HG02943 (cell line): ENCODE measurements around the gene KIF5B.
"Not testable (repeated sequence)": the region's sequence is repeated elsewhere in the genome, so short reads cannot be mapped to it uniquely, and the experiment has no call there.

Experiments used
- ATAC-seq: cut with Tn5 transposase; IDR thresholded peaks from one replicate; pipeline ENCODE4 v1.9.1; 2021; ENCODE audit warnings: mild to moderate bottlenecking, low read depth, moderate library complexity; ENCODE audit not compliant: unreplicated experiment

Gene KIF5B

DNA sequence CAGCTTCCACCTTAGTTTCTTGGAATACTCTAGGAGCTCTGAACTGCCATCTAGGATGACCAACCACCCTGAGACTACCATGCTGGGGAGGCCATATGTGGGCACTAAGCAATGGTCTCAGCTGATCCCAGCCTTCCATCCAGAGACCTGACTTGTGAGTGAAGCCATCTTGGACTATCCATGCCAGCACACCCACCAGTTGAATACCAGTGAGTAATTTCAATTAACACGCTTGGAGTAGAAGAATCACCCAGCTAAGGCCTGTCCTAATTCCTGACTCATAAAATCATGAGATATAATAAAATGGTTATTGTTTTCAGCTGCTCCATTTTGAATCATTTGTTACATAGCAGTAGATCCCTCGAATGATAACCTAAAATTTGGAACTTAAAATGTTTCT, 5.2 kb upstream of the KIF5B start:
- no peak for ATAC-seq

DNA sequence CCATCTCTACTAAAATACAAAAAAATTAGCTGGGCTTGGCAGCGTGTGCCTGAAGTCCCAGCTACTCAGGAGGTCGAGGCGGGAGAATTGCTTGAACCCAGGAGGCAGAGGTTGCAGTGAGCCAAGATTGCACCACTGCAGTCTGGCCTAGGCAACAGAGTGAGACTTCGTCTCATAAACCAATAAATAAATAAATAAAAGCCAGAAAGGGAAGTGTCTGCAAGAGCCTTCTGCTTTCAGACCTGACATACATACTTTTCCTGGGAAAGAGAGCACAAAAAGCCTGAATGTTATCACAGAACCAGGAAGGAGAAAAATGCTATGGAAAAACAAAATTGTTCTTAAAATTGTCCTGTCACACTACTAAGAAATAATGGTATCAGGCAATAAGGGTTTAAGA, 4.1 kb upstream of the KIF5B start:
- ATAC-seq = no peak

DNA sequence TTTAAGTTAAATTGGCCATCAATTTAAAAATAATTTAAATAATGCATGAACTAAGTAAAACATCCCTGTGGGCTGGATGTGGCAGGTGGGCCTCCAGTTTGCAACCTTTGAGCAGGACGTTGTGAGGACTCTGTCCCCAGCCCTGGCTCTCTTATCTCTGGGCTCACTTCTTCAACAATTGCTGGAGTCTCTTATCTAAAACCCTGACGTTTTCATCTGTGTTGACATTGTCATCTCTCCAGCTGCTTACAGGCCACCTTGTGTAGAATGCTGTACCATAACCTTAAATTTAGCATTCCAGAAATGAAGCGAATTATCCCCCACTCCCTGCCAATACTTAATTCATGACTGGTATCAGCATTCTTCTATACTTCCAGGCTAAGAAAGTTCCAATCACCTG, 3.2 kb upstream of the KIF5B start:
- no peak for ATAC-seq

DNA sequence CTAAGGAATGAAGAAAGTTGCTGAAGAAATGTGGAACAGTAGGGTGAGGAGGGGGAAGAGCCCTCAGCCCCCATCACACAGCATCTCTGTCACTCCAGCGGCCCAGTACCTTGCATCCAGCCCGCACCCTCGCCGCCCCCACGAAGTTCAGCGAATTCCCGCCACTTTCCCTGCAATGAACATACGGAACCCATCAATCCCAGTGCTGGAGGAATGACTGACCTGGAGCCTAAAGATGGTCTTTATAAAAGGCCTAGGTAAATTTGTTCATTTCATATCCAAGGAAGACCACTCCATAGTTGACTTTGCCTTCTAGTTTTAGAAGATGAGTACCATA, 779 bp upstream of the KIF5B start:
- ATAC-seq = no peak

DNA sequence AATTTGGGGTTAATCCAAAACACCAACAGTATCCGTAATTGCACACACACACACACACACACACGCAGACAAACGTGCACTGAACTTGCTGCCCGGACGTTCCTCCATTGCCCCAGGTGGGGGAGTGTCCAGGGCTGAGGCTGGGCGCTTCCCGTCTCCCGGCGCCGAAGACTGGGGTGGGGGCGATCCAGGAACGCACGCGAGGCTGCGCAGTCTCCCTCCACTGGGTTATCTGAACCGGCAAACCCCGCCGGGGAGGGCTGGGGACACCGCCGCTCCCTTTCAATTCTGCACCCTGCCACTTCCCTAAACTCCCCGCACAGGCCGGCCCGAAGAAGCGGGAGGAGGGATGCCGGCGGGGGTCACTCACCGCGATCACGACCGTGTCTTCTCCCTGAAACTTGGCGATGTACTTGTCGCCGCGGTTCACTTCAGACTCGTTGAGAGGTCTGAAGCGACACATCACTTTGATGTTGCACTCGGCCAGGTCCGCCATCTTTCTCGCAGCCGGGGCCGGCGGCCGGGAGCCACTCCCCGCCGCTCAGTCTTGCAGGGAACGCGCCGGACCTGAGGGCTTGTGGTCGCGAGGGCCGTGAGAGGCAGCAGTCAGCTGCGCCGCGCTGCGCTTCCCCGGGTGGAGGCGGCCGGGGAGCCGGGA, 618 bp downstream of the KIF5B start:
- ATAC-seq = peak; percentile 50

DNA sequence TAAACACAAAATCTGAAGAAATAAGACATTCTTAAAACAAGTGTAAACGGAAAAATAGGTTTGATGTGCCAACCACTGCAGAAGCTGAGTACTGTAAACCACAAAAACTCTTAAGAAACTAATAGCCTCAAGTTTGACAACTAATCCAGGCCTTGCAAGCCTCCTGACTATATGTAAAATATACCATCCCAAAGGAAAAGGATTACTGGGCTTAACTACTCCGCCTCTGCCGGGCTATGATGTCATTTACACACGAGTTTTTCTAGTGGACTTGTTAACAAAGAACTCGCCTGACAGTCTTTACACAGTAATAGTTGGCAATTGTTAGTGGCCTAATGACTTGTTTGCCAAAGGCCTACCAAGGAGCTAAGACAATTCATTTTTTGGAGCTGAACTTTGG, 2.1 kb downstream of the KIF5B start:
- no peak for ATAC-seq

DNA sequence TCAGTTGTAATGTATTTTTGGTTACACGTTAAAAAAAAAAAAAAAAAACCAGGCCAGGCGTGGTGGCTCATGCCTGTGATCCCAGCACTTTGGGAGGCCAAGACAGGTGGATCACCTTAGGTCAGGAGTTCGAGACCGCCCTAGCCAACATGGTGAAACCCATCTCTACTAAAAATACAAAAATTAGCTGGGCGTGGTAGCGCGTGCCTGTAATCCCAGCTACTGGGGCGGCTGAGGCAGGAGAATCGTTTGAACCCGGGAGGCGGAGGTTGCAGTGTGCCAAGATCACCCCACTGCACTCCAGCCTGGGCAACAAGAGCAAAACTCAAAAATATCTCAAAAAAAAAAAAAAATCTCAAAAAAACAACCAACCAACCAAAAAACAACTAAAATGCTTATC, 2.8 kb downstream of the KIF5B start:
- ATAC-seq = not testable (repeated sequence)

DNA sequence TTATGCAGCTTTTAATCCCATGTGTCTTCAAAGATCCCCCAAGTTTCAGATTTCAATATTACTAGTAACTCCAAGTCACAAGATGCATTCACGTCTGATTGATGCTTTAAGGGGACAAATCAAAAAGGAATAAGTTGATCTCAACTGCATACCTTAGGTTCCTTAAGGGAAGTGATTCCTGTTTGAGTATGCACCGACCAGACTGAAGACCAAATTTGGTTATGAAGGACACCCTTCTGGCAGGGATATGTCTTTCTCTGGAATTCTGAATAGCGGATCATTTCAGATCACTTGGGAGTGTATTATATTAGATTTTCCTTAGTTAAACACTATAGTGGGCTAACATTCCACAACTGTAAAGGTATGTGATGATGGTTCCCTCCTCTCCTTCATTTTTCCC, 4.3 kb downstream of the KIF5B start:
- no peak for ATAC-seq

DNA sequence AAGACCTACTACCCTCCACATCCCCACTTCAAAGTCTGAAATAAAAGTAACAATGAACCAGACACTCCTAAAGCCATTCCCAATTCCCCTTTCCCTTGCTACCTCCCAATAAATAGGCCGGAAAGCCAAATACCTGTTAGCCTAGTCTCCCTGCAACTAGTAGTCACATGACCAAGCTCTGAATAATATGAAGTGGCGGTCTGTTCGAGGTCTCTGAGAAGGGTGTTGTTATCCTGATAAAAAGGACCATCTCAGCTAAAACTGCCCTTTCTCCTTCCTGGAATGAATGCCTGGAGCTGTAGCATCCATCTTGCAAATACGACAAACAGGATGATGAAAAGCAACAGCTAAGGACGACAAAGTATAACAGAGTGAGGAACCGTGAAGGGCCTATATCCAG, 6.0 kb downstream of the KIF5B start:
- ATAC-seq = no peak

DNA sequence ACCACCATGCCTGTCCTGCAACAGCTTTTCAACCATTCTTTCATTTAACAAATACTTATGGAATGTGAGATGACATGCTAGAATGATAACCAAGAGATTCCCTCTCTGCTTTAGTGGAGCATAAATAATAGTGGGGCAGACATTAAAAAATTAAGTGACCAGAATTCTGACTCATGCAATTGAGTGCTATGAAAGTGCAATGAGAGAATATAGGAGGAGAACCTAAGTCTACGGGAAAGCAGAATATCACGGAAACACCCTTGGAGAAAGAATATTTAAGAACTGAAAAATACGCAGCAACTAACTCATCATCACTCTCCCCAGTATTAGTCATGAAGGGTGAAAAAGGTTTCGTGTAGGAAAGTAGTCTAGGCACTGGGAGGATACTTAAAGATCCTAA, 7.1 kb downstream of the KIF5B start:
- no peak for ATAC-seq

DNA sequence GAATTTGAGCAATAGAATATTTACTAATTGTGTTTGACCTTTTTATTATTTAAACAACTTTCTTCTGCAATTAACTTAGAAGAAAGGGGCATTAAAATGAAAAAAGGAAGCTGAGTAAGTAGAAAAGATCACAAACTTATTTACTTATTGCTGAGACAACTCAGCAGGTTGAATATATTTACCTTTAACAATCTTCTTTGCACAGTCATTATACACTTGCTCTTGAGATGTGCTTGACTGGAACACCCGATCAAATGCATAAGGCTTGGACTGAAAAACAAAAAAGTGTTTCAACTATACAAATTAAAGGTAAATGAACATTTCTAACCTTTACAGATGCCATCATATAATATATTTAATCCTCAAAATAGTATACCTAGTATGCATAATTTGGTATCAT, 7.9 kb downstream of the KIF5B start:
- ATAC-seq = no peak

DNA sequence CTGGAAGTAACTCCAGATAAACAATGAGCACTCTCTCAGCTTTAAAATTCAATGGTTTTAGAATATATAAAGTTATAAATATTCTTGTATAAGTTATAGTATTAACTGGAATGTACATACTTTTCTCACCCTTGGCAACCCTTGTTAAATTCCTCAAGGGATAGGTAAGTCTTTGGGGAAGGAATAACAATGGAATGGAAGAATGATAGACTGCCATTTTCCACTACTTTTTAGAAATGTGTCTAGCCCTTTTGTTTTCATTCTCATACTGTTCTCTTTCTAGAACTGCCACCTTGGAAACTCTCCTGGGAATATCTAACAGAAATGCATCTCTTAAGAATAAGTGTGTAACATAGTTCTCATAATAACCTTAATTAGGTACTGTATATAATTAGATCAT, 8.3 kb downstream of the KIF5B start:
- ATAC-seq = no peak

DNA sequence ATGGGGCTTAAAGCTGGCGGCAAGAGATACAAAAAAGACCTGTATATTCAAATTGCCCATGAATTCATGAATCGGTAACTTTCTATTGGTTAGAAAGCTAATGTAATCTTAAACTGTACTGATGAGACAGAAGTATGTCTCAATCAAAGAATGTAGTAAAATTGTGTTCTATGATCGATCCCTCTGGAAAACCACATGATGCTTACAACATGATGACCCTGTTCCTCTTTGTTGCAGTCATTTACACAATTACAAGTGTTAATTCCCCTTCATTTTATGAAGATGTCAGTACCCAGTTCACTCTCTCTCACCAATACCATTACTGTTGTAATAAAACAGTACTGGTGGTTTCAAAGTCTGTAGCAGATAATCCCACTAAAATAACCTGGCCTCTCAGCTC, 10.1 kb downstream of the KIF5B start:
- ATAC-seq = no peak

DNA sequence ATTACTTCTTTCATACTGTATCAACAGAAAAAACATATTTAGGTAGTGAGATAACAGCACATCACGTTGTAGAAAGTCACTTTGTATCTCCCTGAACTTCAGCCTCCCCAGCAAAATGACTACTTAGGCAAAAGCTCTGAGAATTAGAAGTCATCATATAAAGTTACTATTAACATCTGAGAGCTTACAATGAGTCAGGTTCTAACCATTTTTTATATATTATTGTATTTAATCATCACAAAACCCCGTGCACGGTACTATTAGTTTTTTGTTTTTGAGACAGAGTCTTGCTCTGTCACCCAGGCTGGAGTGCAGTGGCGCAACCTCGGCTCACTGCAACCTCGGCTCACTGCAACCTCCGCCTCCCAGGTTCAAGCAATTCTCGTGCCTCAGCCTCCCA, 13.5 kb downstream of the KIF5B start:
- not testable (repeated sequence) for ATAC-seq

DNA sequence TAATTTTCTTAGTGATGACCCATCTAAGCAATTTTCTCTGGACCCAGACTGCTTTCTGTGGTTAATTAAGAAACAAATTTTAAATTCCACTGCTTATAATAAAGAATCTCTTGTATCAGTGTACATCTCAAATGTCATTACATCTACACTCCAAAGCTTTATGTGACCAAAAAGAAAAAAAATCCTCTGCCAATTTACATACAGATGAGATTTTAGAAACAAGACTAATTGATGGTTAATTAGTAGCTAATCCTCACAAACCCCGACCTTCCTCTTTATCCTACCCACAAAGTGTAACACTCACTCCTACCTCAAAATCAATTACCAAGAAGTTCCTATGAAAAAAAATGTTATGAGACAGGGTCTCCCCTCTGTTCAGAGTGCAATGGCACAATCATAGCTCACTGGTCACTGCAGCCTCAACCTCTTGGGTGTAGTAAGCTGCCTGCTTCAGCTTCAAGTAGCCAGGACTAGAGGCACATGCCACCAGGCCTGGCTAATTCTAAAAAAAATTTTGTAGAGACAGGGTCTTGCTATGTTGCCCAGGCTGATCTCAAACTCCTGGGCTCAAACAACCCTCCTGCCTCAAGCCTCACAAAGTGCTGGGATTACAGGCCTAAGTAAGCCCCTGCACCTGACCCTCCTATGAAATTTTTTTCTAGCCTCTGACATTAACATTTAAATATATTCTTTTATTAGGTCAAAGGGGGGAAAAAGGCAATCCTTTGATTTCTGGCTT, 14.8 kb downstream of the KIF5B start:
- no peak for ATAC-seq

DNA sequence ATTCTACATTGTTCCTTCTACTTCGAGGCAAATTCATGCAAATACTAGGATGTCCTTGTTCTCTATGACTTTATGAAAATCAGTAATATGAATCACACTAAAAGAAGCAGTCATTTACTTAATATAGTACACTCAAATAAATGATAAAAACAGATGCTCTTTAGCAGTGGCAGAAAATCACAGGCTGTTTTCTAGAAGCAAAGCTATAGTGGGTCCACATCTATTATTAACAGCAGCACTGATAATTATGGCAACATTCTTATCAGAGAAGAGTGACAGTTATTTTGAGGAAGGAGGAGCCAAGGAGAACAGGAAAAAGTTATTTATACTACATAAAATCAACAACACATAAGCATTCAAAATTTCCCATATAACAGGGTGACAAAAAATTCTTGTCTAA, 16.5 kb downstream of the KIF5B start:
- ATAC-seq = no peak

DNA sequence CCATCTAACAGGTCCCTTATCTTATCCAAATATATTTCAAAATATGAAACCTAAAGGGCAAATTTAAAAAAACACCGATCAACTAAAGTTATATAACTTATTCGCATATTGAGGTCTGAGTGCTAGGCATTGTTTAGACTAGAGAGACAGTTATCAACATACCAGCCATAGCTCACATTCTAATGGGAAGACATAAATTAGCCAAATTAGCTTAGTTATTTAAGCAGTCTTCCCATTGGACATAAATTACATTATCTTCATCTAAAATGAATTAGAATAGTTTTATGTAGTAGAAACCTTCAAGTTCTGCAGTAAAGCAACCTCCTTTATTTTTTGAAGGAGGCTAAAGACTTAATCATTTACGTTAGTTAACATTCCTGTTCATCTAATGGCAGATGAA, 17.4 kb downstream of the KIF5B start:
- ATAC-seq = no peak

DNA sequence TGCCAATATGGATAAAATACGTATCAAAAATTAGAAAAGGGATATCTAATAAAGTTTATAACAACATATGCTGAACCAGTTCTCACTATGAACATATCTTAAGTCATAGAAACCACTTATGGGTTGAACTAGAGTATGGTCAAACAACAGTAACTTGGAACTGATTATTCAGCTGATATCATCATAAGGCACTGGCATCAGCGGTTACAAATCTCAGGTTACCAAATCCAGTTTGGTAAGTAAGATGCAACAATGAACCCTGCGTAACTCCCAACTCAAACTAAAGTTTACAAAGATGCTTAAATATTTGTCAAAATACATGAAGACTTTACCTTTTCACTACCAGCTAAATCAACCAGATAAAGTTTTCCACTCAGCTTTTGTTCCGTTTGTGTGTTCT, 19.3 kb downstream of the KIF5B start:
- no peak for ATAC-seq

DNA sequence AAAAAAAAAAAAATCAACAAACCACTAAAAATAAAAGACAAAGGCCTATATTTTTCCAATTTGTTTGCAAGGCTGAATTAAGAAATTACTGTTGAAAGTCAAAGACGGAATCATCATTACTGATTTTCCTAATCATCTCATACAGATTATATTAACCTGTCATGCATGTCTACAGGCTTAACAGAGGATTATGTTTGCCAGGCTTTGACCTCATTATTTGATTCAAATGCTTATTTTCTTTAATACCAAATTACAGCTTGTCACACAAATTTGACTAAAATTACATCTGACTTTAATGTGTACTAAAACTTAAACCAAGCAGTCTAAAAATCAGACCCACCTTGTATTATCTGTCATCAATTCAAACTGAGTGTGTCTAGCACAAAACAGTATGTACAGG, 21.2 kb downstream of the KIF5B start:
- no peak for ATAC-seq

DNA sequence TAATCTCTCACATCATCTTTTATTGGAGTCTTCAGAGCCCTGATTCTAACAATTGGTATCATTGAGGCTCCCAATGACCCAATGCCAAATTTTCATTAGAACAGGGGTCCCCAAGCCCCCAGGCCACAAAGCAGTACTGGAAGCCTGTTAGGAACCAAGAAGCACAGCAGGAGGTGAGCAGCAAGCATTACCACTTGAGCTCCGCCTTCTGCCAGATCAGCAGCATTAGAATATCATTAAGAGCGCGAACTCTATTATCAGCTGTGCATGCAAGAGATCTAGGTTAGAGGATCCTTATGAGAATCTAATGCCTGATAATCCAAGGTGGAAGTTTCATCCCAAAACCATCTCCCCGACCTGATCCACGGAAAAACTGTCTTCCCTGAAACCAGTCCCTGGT, 23.1 kb downstream of the KIF5B start:
- no peak for ATAC-seq

DNA sequence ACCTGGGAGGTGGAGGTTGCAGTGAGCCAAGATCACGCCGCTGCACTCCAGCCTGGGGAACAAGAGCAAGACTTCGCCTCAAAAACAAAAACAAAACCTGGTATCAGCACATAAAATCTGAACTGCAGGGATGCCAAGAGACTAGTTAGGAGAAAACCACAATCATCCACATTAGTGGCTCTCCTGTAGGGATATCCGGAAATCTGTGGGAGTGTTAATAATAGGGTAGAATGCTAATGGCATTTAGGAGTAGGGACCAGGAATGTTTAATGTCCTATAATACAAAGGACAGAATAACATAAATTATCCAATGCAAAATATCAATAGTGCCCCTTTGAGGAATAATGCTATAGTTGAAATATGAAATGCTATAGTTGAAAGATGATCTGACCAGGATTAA, 24.3 kb downstream of the KIF5B start:
- ATAC-seq = no peak

DNA sequence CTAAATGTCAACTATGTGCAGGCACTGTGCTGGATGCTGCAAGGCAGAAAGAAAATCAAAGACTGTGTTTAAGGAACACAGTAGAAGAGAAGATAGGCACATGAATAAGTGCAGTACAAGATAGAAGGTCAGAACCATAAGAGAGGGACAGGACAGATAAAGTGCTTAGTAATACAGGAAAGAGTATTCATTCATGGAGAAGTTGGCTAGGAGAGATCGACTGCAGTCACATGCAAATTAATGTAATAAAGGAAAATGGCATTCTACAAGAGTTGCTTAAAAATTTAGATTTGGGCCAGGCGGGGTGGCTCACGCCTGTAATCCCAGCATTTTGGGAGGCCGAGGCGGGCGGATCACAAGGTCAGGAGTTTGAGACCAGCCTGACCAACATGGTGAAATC, 24.8 kb downstream of the KIF5B start:
- no peak for ATAC-seq

DNA sequence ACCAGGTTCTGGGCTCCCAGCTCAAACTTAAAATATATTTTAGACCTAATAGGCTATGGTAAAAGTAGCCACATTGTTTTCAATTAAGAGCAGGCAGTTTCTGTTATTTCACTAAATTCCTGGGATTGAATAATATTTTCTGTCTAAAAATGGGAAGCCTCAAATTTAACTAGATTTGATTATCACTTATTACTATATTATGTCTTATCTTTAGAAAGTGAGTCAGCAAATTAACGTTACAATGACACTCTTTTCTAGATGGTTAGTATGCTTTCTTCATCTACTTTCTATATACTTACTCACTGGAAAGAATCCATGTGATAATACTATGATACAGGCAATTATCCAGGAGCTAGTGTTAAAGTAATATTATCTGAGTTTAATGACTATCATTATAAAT, 27.5 kb downstream of the KIF5B start:
- ATAC-seq = no peak
